Medulla oblongata (tissue), 1 donor: ENCODE results near the gene EIF2B2.

Experiments used
- DNase-seq: peaks from one replicate; pipeline ENCODE4 v3.0.0-alpha.2; 2015; ENCODE audit errors: extremely low spot score

EIF2B2 gene

GRCh38 chr14:74973905-74974363 is 28.8 kb upstream of the EIF2B2 start:
- DNase-seq, result no peak

- DNase-seq, result no peak
Measured at GRCh38 chr14:74974364-74975058, 28.2 kb upstream of the EIF2B2 start.

- DNase-seq, result no peak
Measured at GRCh38 chr14:74975059-74975810, 27.5 kb upstream of the EIF2B2 start.

- no peak for DNase-seq
Measured at GRCh38 chr14:74976264-74977113, 26.2 kb upstream of the EIF2B2 start.

GRCh38 chr14:74977164-74977900 is 25.4 kb upstream of the EIF2B2 start:
- DNase-seq, result no peak

- no peak for DNase-seq
Measured at GRCh38 chr14:74977901-74978385, 24.8 kb upstream of the EIF2B2 start.

GRCh38 chr14:74978416-74978947 is 24.2 kb upstream of the EIF2B2 start:
- DNase-seq, result no peak

GRCh38 chr14:74979029-74979428 is 23.7 kb upstream of the EIF2B2 start:
- no peak for DNase-seq

- DNase-seq, result no peak
Measured at GRCh38 chr14:74979442-74980397, 23.0 kb upstream of the EIF2B2 start.

GRCh38 chr14:74980398-74980730 is 22.4 kb upstream of the EIF2B2 start:
- DNase-seq, result no peak

- DNase-seq, result no peak
Measured at GRCh38 chr14:74980731-74981461, 21.8 kb upstream of the EIF2B2 start.

- no peak for DNase-seq
Measured at GRCh38 chr14:74981462-74981782, 21.3 kb upstream of the EIF2B2 start.

- no peak for DNase-seq
Measured at GRCh38 chr14:74981833-74982232, 20.9 kb upstream of the EIF2B2 start.

GRCh38 chr14:74982661-74983060 is 20.1 kb upstream of the EIF2B2 start:
- DNase-seq, result no peak

GRCh38 chr14:74983343-74983742 is 19.4 kb upstream of the EIF2B2 start:
- no peak for DNase-seq

GRCh38 chr14:74984236-74985027 is 18.3 kb upstream of the EIF2B2 start:
- DNase-seq, result no peak

GRCh38 chr14:74985028-74985310 is 17.8 kb upstream of the EIF2B2 start:
- no peak for DNase-seq

- no peak for DNase-seq
Measured at GRCh38 chr14:74985806-74986205, 16.9 kb upstream of the EIF2B2 start.

GRCh38 chr14:74988131-74988530 is 14.6 kb upstream of the EIF2B2 start:
- DNase-seq, result no peak
